DMS153 treated with DMSO at 0.1 percent for 48 hours (cell line): ENCODE measurements around the gene ANGPTL1.
"Not testable (repeated sequence)": the region's sequence is repeated elsewhere in the genome, so short reads cannot be mapped to it uniquely, and the experiment has no call there.

Source experiments
- DNase-seq: peaks from one replicate; lab custom pipeline; 2025; ENCODE audit not compliant: unreplicated experiment; lab: John Stamatoyannopoulos, UW

Gene ANGPTL1

GRCh38 chr1:178867670-178868069 is 3.2 kb downstream of the ANGPTL1 start:
- no peak for DNase-seq

GRCh38 chr1:178864326-178864725 is 6.6 kb downstream of the ANGPTL1 start:
- DNase-seq: no peak

- DNase-seq: no peak
Measured at GRCh38 chr1:178862864-178863263, 8.0 kb downstream of the ANGPTL1 start.

- DNase-seq: no peak
Measured at GRCh38 chr1:178862416-178862815, 8.5 kb downstream of the ANGPTL1 start.

GRCh38 chr1:178857126-178857525 is 13.8 kb downstream of the ANGPTL1 start:
- DNase-seq: no peak

- no peak for DNase-seq
Measured at GRCh38 chr1:178849918-178850317, 21.0 kb downstream of the ANGPTL1 start.

- DNase-seq: not testable (repeated sequence)
Measured at GRCh38 chr1:178847919-178848318, 23.0 kb downstream of the ANGPTL1 start.

- DNase-seq: no peak
Measured at GRCh38 chr1:178847396-178847849, 23.5 kb downstream of the ANGPTL1 start.

- no peak for DNase-seq
Measured at GRCh38 chr1:178846306-178846705, 24.6 kb downstream of the ANGPTL1 start.

GRCh38 chr1:178844436-178844835 is 26.4 kb downstream of the ANGPTL1 start:
- no peak for DNase-seq

- no peak for DNase-seq
Measured at GRCh38 chr1:178825167-178825566, 45.7 kb downstream of the ANGPTL1 start.

GRCh38 chr1:178821134-178821866 is 49.6 kb downstream of the ANGPTL1 start:
- DNase-seq: no peak

GRCh38 chr1:178819123-178819522 is 51.8 kb downstream of the ANGPTL1 start:
- DNase-seq: no peak

GRCh38 chr1:178818416-178818815 is 52.5 kb downstream of the ANGPTL1 start:
- no peak for DNase-seq

- no peak for DNase-seq
Measured at GRCh38 chr1:178810585-178810984, 60.3 kb downstream of the ANGPTL1 start.

GRCh38 chr1:178808529-178808928 is 62.3 kb downstream of the ANGPTL1 start:
- no peak for DNase-seq

GRCh38 chr1:178806665-178807300 is 64.1 kb downstream of the ANGPTL1 start:
- no peak for DNase-seq

- DNase-seq: no peak
Measured at GRCh38 chr1:178802873-178803272, 68.0 kb downstream of the ANGPTL1 start.
